Left cardiac atrium (tissue), 4 donors: ENCODE results near the gene GSTT2. TPM values are rescaled to one million over a fixed set of nuclear protein-coding genes. Genes with fewer than 3 reads are reported as not detected.

Experiments
- ATAC-seq, 2 donors: fragments of 200-7000 bp; cut with Tn5 transposase; one replicate each; pipeline ENCODE4 v1.9.1; 2020; ENCODE audit warnings: mild to moderate bottlenecking in 2 of 2, moderate library complexity in 2 of 2
- DNase-seq: peaks from one replicate; pipeline ENCODE4 v3.0.0-alpha.2; 2020
- intact Hi-C, 2 donors: fragments of 100-400 bp; cut with DNase I; formaldehyde crosslinking; loops; one replicate each; pipeline versions ENCODE4 v1.14.1 to v1.15.1; 2022 to 2023
- total RNA-seq, 2 donors: library from RNA; stranded (reverse); fragmentation: NEBNext Ultra II Directional; extraction: Animal tissue kit (Norgen Biotek cat#: 25700); gene quantifications; one replicate each; pipeline ENCODE4 v1.2.1, GENCODE V29; 2021
- donor health status: DM: no; HTN: yes; CAD: no.
- donor health status: DM: no; HTN: yes; CAD: no; lungs with severe emphysema.
- donor health status: DM: yes; HTN: yes; CAD: no.
- donor health status: Dilated cardiomyopathy.

The GSTT2 gene
- total RNA-seq, 2 donors from 2014 or later = 0.38 to 0.65 TPM

DNA sequence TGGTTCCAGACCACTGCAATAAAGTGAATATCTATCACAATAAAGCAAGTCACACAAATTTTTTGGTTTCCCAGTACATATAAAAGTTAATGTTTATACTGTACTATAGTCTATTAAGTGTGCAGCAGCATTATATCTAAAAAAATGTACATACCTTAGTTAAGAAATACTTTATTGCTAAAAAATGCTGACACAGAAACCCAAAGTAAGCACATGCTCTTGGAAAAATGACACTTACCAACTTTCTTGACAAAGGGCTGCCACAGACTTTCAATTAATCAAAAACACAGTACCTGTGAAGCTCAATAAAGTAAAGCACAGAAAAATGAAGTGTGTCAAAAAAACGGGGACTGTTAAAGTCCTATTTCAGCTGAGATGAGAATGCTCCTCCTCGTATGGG, 48.1 kb downstream of the GSTT2 start:
- DNase-seq (no peak), ATAC-seq (no peak)
- intact Hi-C loops = no loop called here

- ATAC-seq = no peak
- intact Hi-C loops = no loop called here
- no peak for DNase-seq
Measured at GRCh38 chr22:24028533-24028932, 48.6 kb downstream of the GSTT2 start.

DNA sequence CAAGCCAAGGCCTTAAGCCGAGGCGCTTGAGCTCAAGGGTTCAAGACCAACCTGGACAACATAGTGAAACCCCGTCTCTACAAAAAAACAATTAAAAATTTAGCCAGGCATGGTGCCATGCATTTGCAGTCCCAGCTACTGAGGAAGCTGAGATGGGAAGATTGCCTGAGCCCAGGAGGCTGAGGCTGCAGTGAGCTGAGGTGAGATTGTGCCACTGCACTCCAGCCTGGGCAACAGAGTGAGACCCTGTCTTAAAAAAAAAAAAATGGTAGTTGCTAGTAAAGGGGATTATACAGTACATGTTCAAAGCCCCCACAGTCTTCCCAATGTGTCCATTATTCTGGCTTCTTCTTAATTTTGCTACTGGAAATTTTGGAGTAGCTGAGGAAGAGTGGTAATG, 49.4 kb downstream of the GSTT2 start:
- DNase-seq = no peak
- ATAC-seq = no peak
- intact Hi-C loops = no loop called here

GRCh38 chr22:24030186-24030702, 50.3 kb downstream of the GSTT2 start:
- intact Hi-C loops = no loop called here
- ATAC-seq (no peak), DNase-seq (no peak)

Other genes starting within 250 kb of the GSTT2 start
- gene ZNF70, start 229.0 kb upstream of the GSTT2 start, total RNA-seq = 1 to 10 TPM; 4.9 to 5.6 TPM
- gene VPREB3, start 225.7 kb upstream of the GSTT2 start, total RNA-seq = 1 to 10 TPM in 1 of 2 donors, under 1 TPM in 1; 0.53 to 1.3 TPM
- not detected for gene C22orf15, start 217.1 kb upstream of the GSTT2 start, total RNA-seq
- 1,000 to 10,000 TPM in 1 of 2 donors, 100 to 1,000 TPM in 1; 958 to 1,106 TPM for gene CHCHD10, start 212.2 kb upstream of the GSTT2 start, total RNA-seq
- gene MMP11, start 207.3 kb upstream of the GSTT2 start, total RNA-seq = 10 to 100 TPM in 1 of 2 donors, 1 to 10 TPM in 1; 5.6 to 10.0 TPM
- gene SMARCB1, start 193.2 kb upstream of the GSTT2 start, total RNA-seq = 10 to 100 TPM; 46.6 to 54.8 TPM
- gene DERL3, start 141.1 kb upstream of the GSTT2 start, total RNA-seq = 1 to 10 TPM; 5.8 to 6.5 TPM
- gene SLC2A11, start 122.3 kb upstream of the GSTT2 start, total RNA-seq = 10 to 100 TPM; 15.0 TPM
- gene MIF, start 85.8 kb upstream of the GSTT2 start, total RNA-seq = 100 to 1,000 TPM; 292 to 347 TPM
- 1 to 10 TPM; 4.8 to 7.9 TPM for gene GSTT2B, start 18.9 kb upstream of the GSTT2 start, total RNA-seq
- gene DDTL, start 13.2 kb upstream of the GSTT2 start, total RNA-seq = 1 to 10 TPM; 1.3 to 2.1 TPM
- gene DDT, start 5.7 kb upstream of the GSTT2 start, total RNA-seq = 100 to 1,000 TPM; 122 to 125 TPM
- gene GSTT4, start 25.3 kb downstream of the GSTT2 start, total RNA-seq = not detected
- 10 to 100 TPM; 35.1 to 38.1 TPM for gene CABIN1, start 31.2 kb downstream of the GSTT2 start, total RNA-seq
- 1 to 10 TPM; 7.5 to 7.7 TPM for gene SUSD2, start 201.4 kb downstream of the GSTT2 start, total RNA-seq